Ishikawa (cell line): ENCODE measurements around the gene MYZAP.

Experiments used
- CEBPB ChIP-seq: IDR thresholded peaks from 2 replicates; pipeline ENCODE4 v1.6.1; 2012
- CREB1 ChIP-seq: IDR thresholded peaks from 2 replicates; pipeline ENCODE4 v1.6.1; 2012; ENCODE audit warnings: low read depth
- EGR1 ChIP-seq: IDR thresholded peaks from 2 replicates; pipeline ENCODE4 v1.6.1; 2012
- EP300 ChIP-seq: IDR thresholded peaks from 2 replicates; pipeline ENCODE4 v1.6.1; 2012; ENCODE audit warnings: borderline replicate concordance
- FOXM1 ChIP-seq: IDR thresholded peaks from 2 replicates; pipeline ENCODE4 v1.6.1; 2012; ENCODE audit warnings: low read depth, borderline replicate concordance
- NFIC ChIP-seq: IDR thresholded peaks from 2 replicates; pipeline ENCODE4 v1.6.1; 2012
- RAD21 ChIP-seq: IDR thresholded peaks from 2 replicates; pipeline ENCODE4 v1.6.1; 2012; ENCODE audit warnings: low read depth
- TAF1 ChIP-seq: IDR thresholded peaks from 2 replicates; pipeline ENCODE4 v1.6.1; 2012; ENCODE audit warnings: low read depth, mild to moderate bottlenecking
- TCF12 ChIP-seq: IDR thresholded peaks from 2 replicates; pipeline ENCODE4 v1.6.1; 2012; ENCODE audit warnings: low read depth
- TEAD4 ChIP-seq: IDR thresholded peaks from 2 replicates; pipeline ENCODE4 v1.6.1; 2012
- YY1 ChIP-seq: IDR thresholded peaks from 2 replicates; pipeline ENCODE4 v1.6.1; 2012; ENCODE audit warnings: low read depth
- ZBTB7A ChIP-seq: IDR thresholded peaks from 2 replicates; pipeline ENCODE4 v1.6.1; 2012; ENCODE audit warnings: low read depth
- TF ChIP-seq, protein P1 (sequence below): IDR thresholded peaks from 2 replicates; pipeline ENCODE4 v1.6.1; 2012
- TF ChIP-seq, protein P2 (sequence below): IDR thresholded peaks from 2 replicates; pipeline ENCODE4 v1.6.1; 2012; ENCODE audit warnings: low read depth, mild to moderate bottlenecking
- TF ChIP-seq, protein P3 (sequence below): IDR thresholded peaks from 2 replicates; pipeline ENCODE4 v1.6.1; 2012

The MYZAP gene

DNA sequence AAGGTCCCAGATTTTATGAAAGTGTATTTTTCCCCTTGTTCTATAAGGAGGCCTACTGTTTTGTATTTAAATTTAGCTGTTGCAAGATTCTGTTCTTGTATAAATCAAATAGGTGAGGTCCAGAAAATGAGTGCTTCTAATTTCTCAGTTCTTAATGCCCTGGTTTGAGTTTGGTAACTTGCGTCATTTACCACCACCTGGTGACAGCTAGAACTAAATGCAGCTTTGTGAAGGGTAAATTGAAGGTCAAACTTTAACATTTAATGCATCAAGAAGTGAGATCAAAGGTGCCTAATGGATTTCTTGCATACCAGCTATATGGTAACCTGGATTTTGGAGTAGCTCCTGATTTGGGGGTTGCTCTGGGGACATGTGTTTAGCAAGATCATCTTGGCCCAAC lies 64.1 kb downstream of the MYZAP start:
- TF ChIP-seq RAD21 = peak; percentile 29; the same call in 1 of the 2 replicates
- no peak for TF ChIP-seq TEAD4
- no peak for TF ChIP-seq NFIC
- TF ChIP-seq TAF1 = no peak

DNA sequence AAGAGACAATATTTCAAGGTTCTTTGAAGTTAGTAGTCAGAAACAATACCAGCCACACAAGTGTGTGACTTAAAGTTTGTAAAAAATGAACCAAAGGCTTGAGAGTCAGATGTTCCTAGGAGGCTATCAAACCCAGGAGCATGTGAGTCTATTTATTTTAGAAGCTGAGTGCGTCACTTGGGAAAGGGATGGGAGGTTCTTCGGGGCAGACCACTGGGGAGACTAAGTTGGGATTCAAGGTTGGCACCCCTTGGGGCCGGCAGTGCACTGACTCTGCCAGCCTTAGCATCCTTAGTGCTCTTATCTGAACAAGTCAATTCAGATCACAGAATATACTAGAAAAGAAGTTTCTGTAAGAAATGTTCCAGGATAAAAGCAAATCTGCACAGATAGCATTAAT lies 64.7 kb downstream of the MYZAP start:
- no peak for TF ChIP-seq TAF1
- no peak for TF ChIP-seq TCF12
- TF ChIP-seq, protein P1, sequence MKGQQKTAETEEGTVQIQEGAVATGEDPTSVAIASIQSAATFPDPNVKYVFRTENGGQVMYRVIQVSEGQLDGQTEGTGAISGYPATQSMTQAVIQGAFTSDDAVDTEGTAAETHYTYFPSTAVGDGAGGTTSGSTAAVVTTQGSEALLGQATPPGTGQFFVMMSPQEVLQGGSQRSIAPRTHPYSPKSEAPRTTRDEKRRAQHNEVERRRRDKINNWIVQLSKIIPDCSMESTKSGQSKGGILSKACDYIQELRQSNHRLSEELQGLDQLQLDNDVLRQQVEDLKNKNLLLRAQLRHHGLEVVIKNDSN = no peak
- no peak for TF ChIP-seq ZBTB7A
- TF ChIP-seq, protein P2, sequence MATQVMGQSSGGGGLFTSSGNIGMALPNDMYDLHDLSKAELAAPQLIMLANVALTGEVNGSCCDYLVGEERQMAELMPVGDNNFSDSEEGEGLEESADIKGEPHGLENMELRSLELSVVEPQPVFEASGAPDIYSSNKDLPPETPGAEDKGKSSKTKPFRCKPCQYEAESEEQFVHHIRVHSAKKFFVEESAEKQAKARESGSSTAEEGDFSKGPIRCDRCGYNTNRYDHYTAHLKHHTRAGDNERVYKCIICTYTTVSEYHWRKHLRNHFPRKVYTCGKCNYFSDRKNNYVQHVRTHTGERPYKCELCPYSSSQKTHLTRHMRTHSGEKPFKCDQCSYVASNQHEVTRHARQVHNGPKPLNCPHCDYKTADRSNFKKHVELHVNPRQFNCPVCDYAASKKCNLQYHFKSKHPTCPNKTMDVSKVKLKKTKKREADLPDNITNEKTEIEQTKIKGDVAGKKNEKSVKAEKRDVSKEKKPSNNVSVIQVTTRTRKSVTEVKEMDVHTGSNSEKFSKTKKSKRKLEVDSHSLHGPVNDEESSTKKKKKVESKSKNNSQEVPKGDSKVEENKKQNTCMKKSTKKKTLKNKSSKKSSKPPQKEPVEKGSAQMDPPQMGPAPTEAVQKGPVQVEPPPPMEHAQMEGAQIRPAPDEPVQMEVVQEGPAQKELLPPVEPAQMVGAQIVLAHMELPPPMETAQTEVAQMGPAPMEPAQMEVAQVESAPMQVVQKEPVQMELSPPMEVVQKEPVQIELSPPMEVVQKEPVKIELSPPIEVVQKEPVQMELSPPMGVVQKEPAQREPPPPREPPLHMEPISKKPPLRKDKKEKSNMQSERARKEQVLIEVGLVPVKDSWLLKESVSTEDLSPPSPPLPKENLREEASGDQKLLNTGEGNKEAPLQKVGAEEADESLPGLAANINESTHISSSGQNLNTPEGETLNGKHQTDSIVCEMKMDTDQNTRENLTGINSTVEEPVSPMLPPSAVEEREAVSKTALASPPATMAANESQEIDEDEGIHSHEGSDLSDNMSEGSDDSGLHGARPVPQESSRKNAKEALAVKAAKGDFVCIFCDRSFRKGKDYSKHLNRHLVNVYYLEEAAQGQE = no peak
- TF ChIP-seq FOXM1 = no peak
- TF ChIP-seq TEAD4 = no peak
- TF ChIP-seq CEBPB = no peak
- TF ChIP-seq EGR1 = no peak
- TF ChIP-seq, protein P3, sequence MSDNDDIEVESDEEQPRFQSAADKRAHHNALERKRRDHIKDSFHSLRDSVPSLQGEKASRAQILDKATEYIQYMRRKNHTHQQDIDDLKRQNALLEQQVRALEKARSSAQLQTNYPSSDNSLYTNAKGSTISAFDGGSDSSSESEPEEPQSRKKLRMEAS = no peak
- TF ChIP-seq CREB1 = no peak
- no peak for TF ChIP-seq RAD21
- no peak for TF ChIP-seq EP300
- no peak for TF ChIP-seq NFIC
- TF ChIP-seq YY1 = no peak

DNA sequence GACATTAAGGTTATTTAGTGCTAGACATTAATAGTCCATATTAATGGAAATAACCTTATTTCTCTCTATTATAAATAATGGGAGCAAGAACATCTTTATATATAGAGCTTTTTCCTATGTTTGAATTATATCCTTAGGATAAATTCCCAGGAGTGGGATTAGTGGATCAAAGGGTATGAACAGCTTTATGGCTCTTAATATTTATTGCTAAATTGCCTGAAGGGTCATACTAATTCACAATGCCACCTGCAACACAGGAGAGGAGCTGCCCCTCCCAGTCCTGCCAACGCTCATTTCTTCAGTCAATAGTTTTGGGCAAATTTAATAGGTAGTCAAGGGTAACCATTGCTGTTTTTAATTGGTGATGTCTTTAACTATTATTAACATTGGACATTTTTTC lies 65.9 kb downstream of the MYZAP start:
- no peak for TF ChIP-seq TAF1

DNA sequence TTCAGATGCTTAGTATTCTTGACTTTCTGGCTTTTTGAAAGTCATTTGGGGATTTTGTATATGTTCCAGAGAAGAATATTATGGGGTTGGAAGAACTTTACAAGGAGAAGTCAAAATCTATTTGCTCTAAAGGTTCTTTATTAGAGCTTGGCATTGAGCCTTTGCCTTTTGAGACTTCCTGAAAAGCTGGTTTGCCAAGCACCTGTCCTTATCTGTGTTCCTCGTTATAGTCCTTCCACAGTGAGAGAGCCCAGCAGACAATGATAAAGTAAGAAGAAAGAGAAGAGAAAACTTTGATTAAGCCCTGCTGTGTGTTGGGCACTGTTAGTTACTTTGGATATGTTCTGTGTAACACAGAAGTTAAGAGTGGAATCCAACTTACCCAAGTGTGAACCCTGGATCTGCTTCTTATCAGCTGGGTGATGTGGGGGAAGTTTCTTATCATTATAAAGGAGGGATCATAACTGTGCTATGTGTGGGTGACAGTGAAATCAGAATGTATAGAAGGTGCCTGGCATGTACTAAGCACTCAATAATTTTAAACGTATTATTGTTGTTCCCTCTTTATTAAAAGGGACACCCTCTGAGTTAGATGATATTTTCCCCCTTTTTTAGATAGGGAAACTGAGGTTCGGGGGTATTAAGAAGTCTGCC lies 70.5 kb downstream of the MYZAP start:
- no peak for TF ChIP-seq EP300
- TF ChIP-seq RAD21 = no peak
- no peak for TF ChIP-seq EGR1
- no peak for TF ChIP-seq ZBTB7A
- TF ChIP-seq CEBPB = no peak
- no peak for TF ChIP-seq FOXM1
- no peak for TF ChIP-seq NFIC
- TF ChIP-seq, protein P1 = no peak
- TF ChIP-seq CREB1 = no peak
- TF ChIP-seq, protein P3 = no peak
- TF ChIP-seq TEAD4 = no peak
- TF ChIP-seq, protein P2 = no peak

DNA sequence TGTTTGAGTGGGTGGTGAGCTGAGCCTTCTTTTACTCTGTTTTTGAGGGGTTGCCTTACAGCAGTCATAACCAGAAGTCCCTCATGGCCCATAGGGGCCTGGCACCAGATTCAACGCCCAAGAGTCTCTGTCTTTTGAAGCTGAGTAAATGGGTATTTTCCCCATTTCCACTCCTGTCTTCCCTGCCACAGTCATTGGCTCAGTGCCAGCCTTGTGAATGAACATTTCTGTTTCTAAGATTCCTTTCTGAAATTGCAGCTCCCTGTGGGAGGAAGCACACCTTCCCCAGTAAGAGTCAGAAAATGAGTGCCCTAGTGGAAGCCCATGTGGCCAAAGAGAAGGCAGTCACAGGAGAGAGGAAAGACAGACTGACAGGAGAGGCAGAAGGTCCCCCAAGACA lies 71.1 kb downstream of the MYZAP start:
- TF ChIP-seq RAD21 (no peak), FOXM1 (no peak), EP300 (no peak), CREB1 (no peak), NFIC (peak; percentile 56), YY1 (no peak), ZBTB7A (no peak), EGR1 (no peak)

DNA sequence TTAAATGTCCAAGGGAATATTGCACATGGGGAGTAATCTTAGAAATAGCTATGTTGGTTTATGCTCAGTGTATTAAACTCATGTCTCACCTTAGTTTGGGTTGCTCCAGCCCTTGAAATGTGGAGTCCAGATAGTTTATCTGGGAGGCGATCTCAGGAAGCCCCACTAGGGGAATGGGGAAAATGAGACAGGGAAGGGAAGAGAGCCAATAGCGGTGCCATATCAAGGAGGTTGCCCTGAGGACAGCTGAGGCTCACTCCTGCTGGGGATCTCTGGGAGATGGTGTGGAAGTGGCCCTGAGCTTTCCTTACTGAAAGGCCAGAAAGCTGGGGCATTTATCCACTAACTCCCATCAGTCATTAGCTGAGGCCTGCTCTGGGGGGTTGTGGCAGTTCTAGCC lies 71.6 kb downstream of the MYZAP start:
- TF ChIP-seq RAD21 = no peak
- no peak for TF ChIP-seq TCF12
- TF ChIP-seq ZBTB7A = no peak
- TF ChIP-seq EGR1 = no peak
- TF ChIP-seq YY1 = no peak
- no peak for TF ChIP-seq EP300
- no peak for TF ChIP-seq FOXM1
- no peak for TF ChIP-seq CREB1
- TF ChIP-seq, protein P1 = no peak
- TF ChIP-seq TAF1 = no peak
